Left lung (tissue), 10 donors: ENCODE measurements around the gene EID3. TPM values are rescaled to one million over a fixed set of nuclear protein-coding genes. Genes with fewer than 3 reads are reported as not detected.

Source experiments
- ATAC-seq: fragments of 200-7000 bp; cut with Tn5 transposase; one replicate; pipeline ENCODE4 v1.9.1; 2020; ENCODE audit warnings: moderate library complexity
- DNase-seq, 4 donors: peaks; one replicate each; pipeline ENCODE4 v3.0.0-alpha.2; 2013 to 2020
- H3K27ac ChIP-seq, 2 donors: fragments of 200-600 bp; sonication (generic) in 1 of 2; one replicate each; pipeline versions ENCODE4 v1.5.0 to v1.8.0; 2020 to 2021
- H3K27me3 ChIP-seq, 2 donors: fragments of 200-600 bp; sonication (generic) in 1 of 2; one replicate each; pipeline versions ENCODE4 v1.5.0 to v1.8.0; 2020 to 2021
- H3K36me3 ChIP-seq, 2 donors: fragments of 200-600 bp; sonication (generic) in 1 of 2; one replicate each; pipeline versions ENCODE4 v1.5.0 to v1.8.0; 2020 to 2021
- H3K4me1 ChIP-seq, 2 donors: fragments of 200-600 bp; one replicate each; pipeline ENCODE4 v1.8.0; 2021
- H3K4me3 ChIP-seq, 2 donors: fragments of 200-600 bp; sonication (generic) in 1 of 2; one replicate each; pipeline versions ENCODE4 v1.5.0 to v1.8.0; 2020 to 2021; ENCODE audit warnings: mild to moderate bottlenecking in 1 of 2
- H3K9me3 ChIP-seq, 2 donors: fragments of 200-600 bp; sonication (generic) in 1 of 2; one replicate each; pipeline versions ENCODE4 v1.5.0 to v1.8.0; 2020 to 2021
- CTCF ChIP-seq, 2 donors: fragments of 200-600 bp; sonication (generic) in 1 of 2; IDR thresholded peaks; one replicate each; pipeline versions ENCODE4 v1.5.0 to v1.8.0; 2021; ENCODE audit warnings: antibody characterized with exemption in 2 of 2
- intact Hi-C, 2 donors: fragments of 100-400 bp; cut with DNase I; formaldehyde crosslinking; loops; one replicate each; pipeline versions ENCODE4 v1.11.2 to v1.14.2; 2022
- polyA plus RNA-seq, 6 donors: library from polyadenylated mRNA; unstranded; fragments of 120-200 nt; gene quantifications; one replicate each; pipeline ENCODE4 v1.2.1, GENCODE V29; 2013; ENCODE audit not compliant: insufficient read length in 6 of 6
- total RNA-seq, 2 donors: library from RNA; stranded (reverse); fragmentation: NEBNext Ultra II Directional; extraction: Animal tissue kit (Norgen Biotek cat#: 25700); gene quantifications; one replicate each; pipeline ENCODE4 v1.2.1, GENCODE V29; 2021
- donor health status: DM: no; HTN: yes; CAD: no.
- donor health status: DM: no; HTN: no; CAD: no.

The EID3 gene
- total and polyA plus RNA-seq, 8 donors, result 2.9 to 6.9 (median 6.3) TPM

DNA sequence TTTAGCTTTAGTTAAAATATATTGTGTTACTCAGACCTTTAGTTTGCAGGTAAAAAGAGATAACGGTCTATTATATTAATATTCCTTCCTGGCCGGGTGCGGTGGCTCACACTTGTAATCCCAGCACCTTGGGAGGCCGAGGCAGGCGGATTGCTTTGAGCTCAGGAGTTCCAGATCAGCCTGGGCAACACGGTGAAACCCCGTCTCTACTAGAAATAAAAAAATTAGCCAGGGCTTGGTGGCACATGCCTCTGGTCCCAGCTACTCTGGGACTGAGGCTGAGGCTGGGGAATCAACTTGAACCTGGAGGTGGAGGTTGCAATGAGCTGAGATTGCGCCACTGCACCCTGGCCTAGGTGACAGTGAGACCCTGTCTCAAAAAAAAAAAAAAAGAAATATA, 13.2 kb upstream of the EID3 start:
- H3K4me3 ChIP-seq, result peak overlapping the region in 1 of 2 donors; percentile 66
- H3K36me3 ChIP-seq, result peaks cover 0 to 54% of the 10 kb centered on the region in 2 donors
- ATAC-seq, result no peak
- no peak for TF ChIP-seq CTCF (IDR thresholded peaks at IDR 0.05)
- no peaks in the 10 kb centered on the region for H3K27me3 ChIP-seq
- H3K9me3 ChIP-seq, result no peaks in the 10 kb centered on the region
- no peak overlapping the region for H3K27ac ChIP-seq
- intact Hi-C loops, result no loop called here
- peaks cover 13 to 68% of the 10 kb centered on the region in 2 donors for H3K4me1 ChIP-seq
- no peak for DNase-seq

DNA sequence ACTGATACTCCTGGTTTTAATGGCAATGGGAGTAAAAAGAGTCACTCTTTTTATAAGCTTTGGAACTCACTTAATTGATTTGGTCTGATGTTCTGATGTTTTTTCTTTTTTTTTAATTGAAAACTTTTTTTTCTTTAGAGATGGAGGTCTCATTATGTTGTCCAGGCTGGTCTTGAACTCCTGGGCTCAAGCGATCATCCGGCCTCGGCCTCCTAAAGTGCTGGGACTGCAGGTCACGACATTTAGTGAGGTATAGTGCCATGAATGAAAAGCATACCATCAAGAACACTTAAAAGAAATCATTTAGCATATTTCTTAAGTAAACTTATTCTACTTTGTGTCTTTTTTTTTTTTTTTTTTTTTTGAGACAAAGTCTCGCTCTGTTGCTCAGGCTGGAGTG, 12.7 kb upstream of the EID3 start:
- intact Hi-C loops, result no loop called here
- H3K9me3 ChIP-seq, result no peaks in the 10 kb centered on the region
- H3K4me1 ChIP-seq, result peaks cover 13 to 67% of the 10 kb centered on the region in 2 donors
- no peak for DNase-seq
- H3K27me3 ChIP-seq, result no peaks in the 10 kb centered on the region
- H3K36me3 ChIP-seq, result peaks cover 0 to 59% of the 10 kb centered on the region in 2 donors
- no peak for ATAC-seq
- no peak for TF ChIP-seq CTCF (IDR thresholded peaks at IDR 0.05)
- H3K27ac ChIP-seq, result no peak overlapping the region
- no peak overlapping the region for H3K4me3 ChIP-seq

GRCh38 chr12:104291867-104292524, 11.5 kb upstream of the EID3 start:
- intact Hi-C loops, result no loop called here
- no peak overlapping the region for H3K4me3 ChIP-seq
- no peaks in the 10 kb centered on the region for H3K9me3 ChIP-seq
- peaks cover 9 to 67% of the 10 kb centered on the region in 2 donors for H3K4me1 ChIP-seq
- no peak overlapping the region for H3K27ac ChIP-seq
- DNase-seq, result no peak
- no peak for ATAC-seq
- no peaks in the 10 kb centered on the region for H3K27me3 ChIP-seq
- peaks cover 0 to 71% of the 10 kb centered on the region in 2 donors for H3K36me3 ChIP-seq
- TF ChIP-seq CTCF (IDR thresholded peaks at IDR 0.05), result no peak

DNA sequence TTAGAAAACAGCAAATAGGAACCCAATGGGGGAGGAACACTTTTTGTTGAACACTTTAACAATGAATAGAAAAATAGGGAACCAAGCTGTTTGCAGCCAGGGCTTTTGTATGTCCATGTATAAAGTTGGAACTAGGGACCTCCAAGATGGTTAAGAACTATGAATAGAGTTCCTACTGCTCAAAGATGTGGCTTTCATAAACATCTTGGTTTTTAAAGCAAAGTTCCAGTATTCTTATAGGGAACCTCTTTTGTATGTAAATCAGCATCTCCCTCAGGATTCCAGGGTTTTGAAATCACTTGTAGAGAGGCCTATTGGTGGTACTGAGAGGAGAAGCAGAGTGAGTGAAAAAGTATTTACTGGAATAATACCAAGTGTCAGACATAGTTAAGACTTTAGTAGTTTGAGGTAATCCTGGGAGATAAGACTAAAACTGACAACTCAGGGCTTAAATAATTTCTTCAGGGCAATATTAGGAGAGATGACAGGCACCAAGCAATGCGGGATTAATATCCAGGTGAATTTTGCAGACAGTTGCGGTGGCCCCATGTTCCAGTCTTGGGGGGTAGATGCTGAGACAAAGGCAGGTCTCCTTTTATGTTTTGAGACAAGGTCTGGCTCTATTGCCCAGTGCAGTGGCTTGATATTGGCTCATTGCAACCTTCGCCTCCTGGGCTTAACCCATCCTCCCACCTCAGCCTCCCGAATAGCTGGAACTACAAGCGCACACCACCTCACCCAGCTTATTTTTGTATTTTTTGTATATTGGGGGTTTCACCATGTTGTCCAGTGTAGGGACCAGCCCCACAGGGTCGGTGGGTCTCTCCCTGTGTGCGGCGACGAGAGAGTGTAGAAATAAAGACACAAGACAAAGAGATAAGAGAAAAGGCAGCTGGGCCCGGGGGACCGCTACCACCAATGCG, 10.4 kb upstream of the EID3 start:
- Histone ChIP-seq H3K4me1 (peaks cover 12 to 78% of the 10 kb centered on the region in 2 donors), H3K27ac (no peak overlapping the region), H3K36me3 (peaks cover 0 to 77% of the 10 kb centered on the region in 2 donors), H3K4me3 (no peak overlapping the region), H3K27me3 (no peaks in the 10 kb centered on the region), H3K9me3 (no peaks in the 10 kb centered on the region)
- ATAC-seq (no peak), DNase-seq (no peak)
- TF ChIP-seq CTCF (IDR thresholded peaks at IDR 0.05), result no peak
- intact Hi-C loops, result no loop called here
